Inflammatory macrophage treated with lipopolysaccharide for 4 hours (primary cell): ENCODE measurements around the gene RABGAP1L.
"Not testable (repeated sequence)": the region's sequence is repeated elsewhere in the genome, so short reads cannot be mapped to it uniquely, and the experiment has no call there.

Experiments used
- DNase-seq: peaks from one replicate; pipeline ENCODE4 v3.0.0-alpha.2; 2020

RABGAP1L gene

GRCh38 chr1:174466607-174467006, 307.3 kb downstream of the RABGAP1L start:
- no peak for DNase-seq

GRCh38 chr1:174469052-174469451, 309.7 kb downstream of the RABGAP1L start:
- DNase-seq, result no peak

GRCh38 chr1:174469687-174470086, 310.4 kb downstream of the RABGAP1L start:
- DNase-seq, result no peak

GRCh38 chr1:174479281-174479680, 320.0 kb downstream of the RABGAP1L start:
- no peak for DNase-seq

- no peak for DNase-seq
Observed at GRCh38 chr1:174480324-174480723, 321.0 kb downstream of the RABGAP1L start.

GRCh38 chr1:174491606-174492005, 332.3 kb downstream of the RABGAP1L start:
- DNase-seq, result no peak

GRCh38 chr1:174497478-174497877, 338.2 kb downstream of the RABGAP1L start:
- DNase-seq, result no peak

GRCh38 chr1:174516755-174517154, 357.4 kb downstream of the RABGAP1L start:
- DNase-seq, result not testable (repeated sequence)

- DNase-seq, result no peak
Observed at GRCh38 chr1:174519844-174520243, 360.5 kb downstream of the RABGAP1L start.

- DNase-seq, result no peak
Observed at GRCh38 chr1:174531751-174532150, 372.4 kb downstream of the RABGAP1L start.

GRCh38 chr1:174534789-174535188, 375.5 kb downstream of the RABGAP1L start:
- no peak for DNase-seq

- no peak for DNase-seq
Observed at GRCh38 chr1:174535207-174535606, 375.9 kb downstream of the RABGAP1L start.

GRCh38 chr1:174543421-174543820, 384.1 kb downstream of the RABGAP1L start:
- DNase-seq, result not testable (repeated sequence)

GRCh38 chr1:174550296-174550695, 391.0 kb downstream of the RABGAP1L start:
- DNase-seq, result no peak

GRCh38 chr1:174556392-174556791, 397.1 kb downstream of the RABGAP1L start:
- DNase-seq, result no peak

GRCh38 chr1:174568551-174568950, 409.2 kb downstream of the RABGAP1L start:
- DNase-seq, result no peak

GRCh38 chr1:174569240-174569639, 409.9 kb downstream of the RABGAP1L start:
- DNase-seq, result peak; percentile 11

GRCh38 chr1:174572771-174573170, 413.5 kb downstream of the RABGAP1L start:
- no peak for DNase-seq

- not testable (repeated sequence) for DNase-seq
Observed at GRCh38 chr1:174576120-174576519, 416.8 kb downstream of the RABGAP1L start.

- no peak for DNase-seq
Observed at GRCh38 chr1:174577681-174578080, 418.4 kb downstream of the RABGAP1L start.

- DNase-seq, result no peak
Observed at GRCh38 chr1:174580801-174581200, 421.5 kb downstream of the RABGAP1L start.

- no peak for DNase-seq
Observed at GRCh38 chr1:174583316-174583715, 424.0 kb downstream of the RABGAP1L start.

GRCh38 chr1:174584071-174584470, 424.8 kb downstream of the RABGAP1L start:
- DNase-seq, result no peak

GRCh38 chr1:174588618-174589017, 429.3 kb downstream of the RABGAP1L start:
- DNase-seq, result not testable (repeated sequence)

- no peak for DNase-seq
Observed at GRCh38 chr1:174605198-174605597, 445.9 kb downstream of the RABGAP1L start.

GRCh38 chr1:174606471-174606870, 447.2 kb downstream of the RABGAP1L start:
- DNase-seq, result no peak
